Ramos (cell line): ENCODE measurements around the gene PHF2.

Experiments
- in situ Hi-C: fragments of 300-500 bp; cut with MboI; formaldehyde crosslinking; loops from one replicate; pipeline ENCODE4 v1.14.3; 2022; ENCODE audit warnings: low sequenced_read_pairs; ENCODE audit not compliant: unreplicated experiment

PHF2 gene

DNA sequence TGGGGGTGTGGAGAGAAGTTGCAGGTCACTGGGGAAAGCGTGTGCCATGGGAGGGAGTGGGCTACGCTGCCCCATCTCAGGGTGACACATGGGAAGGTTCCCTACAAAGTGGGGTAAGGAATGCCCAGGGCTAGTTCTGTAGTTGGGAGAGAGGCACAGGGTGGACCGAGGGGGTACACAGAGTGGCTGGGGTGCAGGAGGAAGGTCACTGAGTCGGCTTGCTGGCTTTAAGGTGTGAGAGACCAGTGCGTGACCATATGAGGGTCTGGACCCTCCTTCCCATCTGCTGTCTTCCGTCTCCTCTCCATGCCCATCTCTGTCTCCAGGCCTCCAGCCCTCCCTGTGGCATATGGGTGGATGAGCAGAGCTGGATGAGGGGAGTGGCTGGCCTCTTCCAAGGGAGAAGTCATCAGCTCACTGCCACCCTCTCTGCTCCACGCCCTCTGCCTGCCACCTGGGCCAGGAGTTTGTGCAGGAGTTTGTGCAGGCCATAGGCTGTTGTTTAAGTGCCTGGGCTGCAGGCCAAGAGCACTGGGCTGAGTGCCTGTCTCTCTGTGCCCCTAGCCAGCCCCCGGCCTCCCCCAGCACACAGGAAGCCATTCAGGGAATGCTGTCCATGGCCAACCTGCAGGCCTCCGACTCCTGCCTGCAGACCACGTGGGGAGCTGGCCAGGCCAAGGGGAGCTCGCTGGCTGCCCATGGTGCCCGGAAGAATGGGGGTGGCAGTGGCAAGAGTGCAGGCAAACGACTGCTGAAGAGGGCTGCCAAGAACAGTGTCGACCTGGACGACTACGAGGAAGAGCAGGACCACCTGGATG is 96.8 kb downstream of the PHF2 start:
- in situ Hi-C loops: no loop called here

GRCh38 chr9:93673839-93674334 is 97.5 kb downstream of the PHF2 start:
- in situ Hi-C loops: no loop called here

- in situ Hi-C loops: no loop called here
Measured at GRCh38 chr9:93674580-93675335, 98.4 kb downstream of the PHF2 start.

GRCh38 chr9:93675336-93676150 is 99.2 kb downstream of the PHF2 start:
- in situ Hi-C loops: no loop called here

DNA sequence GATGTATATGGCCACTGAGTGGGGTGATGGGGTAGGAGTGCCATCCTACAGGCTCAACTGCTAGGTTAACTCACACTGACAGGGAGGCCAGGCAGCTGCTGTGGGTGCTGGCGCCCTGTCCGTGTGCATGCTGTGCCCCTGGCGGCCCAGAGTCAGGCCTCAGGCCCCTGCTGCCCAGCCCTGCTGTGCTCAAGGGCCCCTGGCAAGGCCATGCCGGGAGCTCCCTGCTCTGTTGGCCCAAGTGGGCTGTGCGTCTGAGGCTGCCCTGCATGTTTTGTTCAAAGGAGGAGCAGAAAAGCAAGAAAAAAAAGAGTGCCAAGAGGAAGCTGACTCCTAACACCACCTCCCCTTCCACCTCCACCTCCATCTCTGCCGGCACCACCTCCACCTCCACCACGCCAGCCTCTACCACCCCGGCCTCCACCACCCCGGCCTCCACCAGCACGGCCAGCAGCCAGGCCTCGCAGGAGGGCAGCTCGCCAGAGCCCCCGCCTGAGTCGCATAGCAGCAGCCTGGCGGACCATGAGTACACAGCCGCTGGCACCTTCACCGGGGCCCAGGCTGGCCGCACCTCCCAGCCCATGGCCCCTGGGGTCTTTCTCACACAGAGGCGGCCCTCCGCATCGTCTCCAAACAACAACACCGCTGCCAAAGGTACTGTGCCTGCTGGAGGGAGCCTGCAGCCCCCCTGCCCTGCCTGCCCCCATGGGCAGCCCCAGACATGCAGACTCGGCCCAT is 100.1 kb downstream of the PHF2 start:
- in situ Hi-C loops: no loop called here

DNA sequence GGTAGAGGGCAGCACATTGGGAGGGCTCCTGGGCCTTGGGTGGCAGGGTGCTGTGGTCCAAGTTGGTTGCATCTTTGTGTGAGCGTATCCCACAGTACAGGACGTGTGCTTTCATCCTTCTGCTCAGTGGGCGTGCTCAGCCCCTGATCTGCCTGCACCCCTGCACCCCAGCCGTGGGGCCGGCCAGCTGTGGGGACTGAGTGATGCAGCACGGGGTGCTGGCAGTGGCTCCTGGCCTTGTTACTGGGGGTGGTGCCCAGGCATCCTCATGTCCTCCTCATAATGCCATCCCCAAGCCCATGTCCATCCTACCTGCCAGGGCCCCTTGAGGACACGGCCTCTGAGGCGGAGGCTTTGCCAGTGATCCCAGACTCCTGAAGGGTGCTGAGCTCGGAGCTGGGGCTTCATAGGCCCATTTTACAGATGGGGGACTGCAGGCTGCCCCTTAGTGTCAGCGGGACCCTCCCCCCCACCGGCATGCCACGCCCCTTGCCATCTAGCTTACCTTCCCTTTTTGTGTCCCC is 100.7 kb downstream of the PHF2 start:
- in situ Hi-C loops: no loop called here

DNA sequence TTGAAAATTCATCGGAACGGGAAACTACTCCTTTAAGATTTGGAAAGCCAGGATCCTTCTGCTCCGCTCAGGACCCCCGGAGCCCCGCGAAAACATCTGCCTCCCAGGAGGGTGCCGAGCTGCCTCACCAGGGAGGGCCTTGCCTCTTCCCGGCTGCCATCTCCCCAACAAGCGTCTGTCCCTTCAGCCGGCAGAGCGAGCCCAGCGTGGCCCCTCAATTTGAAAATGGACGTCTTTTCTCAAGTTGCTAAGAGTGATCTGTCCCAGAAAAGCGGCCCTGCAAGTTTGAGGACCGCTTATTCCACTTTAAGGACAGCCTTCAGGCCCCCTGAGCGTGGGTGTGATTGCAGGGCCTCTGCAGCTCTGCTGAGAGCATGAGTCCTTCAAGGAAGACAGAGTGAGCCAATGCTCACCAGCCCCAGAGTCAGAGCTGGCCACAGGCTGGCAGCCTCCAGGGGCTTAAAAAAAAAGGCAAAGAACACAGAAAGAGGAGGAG is 101.3 kb downstream of the PHF2 start:
- in situ Hi-C loops: no loop called here

- in situ Hi-C loops: no loop called here
Measured at GRCh38 chr9:93678199-93679019, 102.0 kb downstream of the PHF2 start.

DNA sequence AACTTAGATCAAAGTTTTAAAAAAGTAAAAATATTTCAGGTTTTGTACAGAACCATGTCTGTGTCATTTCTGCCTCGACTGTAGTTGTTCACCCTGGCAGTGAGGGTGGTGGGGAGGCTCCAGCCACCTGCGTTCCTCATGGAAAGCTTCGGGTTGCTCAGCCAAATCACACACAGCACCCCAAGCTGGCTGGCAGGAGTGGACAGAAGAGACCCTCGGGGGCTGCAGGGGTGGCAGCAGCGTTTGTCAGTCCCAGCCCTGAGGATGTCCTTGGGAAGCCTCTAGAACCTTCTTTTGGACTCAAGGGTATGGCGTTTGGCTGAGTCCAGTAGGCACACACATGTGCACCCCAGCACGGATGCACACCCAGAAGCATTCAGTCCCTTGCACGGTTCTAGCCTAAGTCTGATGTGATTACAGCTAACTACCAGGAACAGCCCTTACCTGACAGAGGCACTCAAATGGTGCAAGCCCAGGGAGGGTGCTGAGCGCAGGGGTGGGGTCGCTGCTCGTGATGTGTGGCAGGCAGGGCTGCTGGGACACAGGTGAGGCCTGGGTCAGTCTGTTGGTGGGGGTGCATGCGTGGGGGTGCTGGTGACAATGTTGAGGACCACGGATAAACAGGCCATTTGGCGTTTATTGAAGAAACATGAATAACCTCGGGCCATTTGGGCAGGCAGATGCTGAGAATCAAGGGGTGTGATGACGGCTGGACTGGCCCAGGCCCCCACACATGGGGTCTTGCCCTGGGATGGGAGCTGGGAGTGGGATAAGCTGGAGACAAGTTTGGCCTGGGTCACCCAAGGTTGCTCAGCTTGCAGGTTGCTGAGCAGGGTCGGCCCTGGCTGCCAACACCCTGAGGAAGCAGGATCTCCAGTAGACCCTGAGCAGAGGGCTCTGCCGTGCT is 103.4 kb downstream of the PHF2 start:
- in situ Hi-C loops: loop anchor here (5.0 kb wide), 1 partner anchor 283 kb away; no protein-coding TSS in a partner anchor

GRCh38 chr9:93680443-93681268 is 104.3 kb downstream of the PHF2 start:
- in situ Hi-C loops: loop anchor here (5.0 kb wide), 1 partner anchor 282 kb away; no protein-coding TSS in a partner anchor

DNA sequence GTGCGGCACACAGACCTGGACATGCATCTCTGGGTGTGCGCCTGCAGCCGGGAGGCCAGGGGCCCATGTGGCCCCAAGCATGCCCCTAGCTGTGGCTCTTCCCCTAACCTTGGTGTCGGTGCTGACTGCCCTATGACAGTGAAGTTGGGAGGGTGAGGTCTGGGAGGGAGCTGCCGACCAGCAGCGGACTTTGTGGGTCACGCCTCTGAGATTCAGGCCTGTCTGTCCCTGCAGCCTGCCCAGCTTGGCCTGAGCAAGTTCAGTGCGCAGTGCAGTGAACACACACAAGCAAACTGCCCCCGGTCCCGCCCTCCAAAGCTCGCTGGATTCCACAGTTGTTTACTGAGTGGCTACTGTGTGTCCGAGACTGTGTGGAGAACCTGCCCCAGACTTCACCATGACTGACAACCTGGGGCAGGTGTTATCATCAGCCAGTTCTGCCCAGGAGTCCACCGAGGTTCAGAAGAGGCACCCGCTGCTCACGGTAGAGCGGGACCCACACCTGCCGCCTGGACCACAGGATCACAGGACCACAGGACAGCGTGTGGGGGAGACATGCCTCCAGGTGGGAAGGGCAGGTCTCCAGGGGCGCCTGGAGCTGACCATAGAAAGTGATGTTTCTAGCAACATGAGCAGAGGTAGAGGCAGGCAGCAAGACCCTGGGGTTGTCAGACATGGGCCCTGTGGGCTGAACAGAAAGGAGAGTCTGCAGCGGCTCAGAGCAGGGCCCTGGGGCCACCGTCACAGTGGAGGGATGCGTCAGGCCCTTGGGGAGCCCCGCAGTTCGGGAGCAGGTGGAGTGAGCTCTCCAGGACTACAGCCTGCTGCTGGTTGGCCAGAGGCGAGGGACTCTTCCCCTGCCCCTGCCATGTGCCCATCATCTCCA is 105.1 kb downstream of the PHF2 start:
- in situ Hi-C loops: loop anchor here (5.0 kb wide), 1 partner anchor 281 kb away; no protein-coding TSS in a partner anchor

GRCh38 chr9:93682155-93682968 is 106.0 kb downstream of the PHF2 start:
- in situ Hi-C loops: loop anchor here (5.0 kb wide), 1 partner anchor 280 kb away; no protein-coding TSS in a partner anchor

- in situ Hi-C loops: loop anchor here (5.0 kb wide), 1 partner anchor 279 kb away; no protein-coding TSS in a partner anchor
Measured at GRCh38 chr9:93683331-93684134, 107.1 kb downstream of the PHF2 start.
